ENCODE data around the gene STMN3.
A peak's percentile ranks its signal among the peaks of the same experiment; 100 is the strongest.

STMN3 gene

GRCh38 chr20:63653041-63653973 lies at the start of gene STMN3:
STMN3 (minus strand) TSS chr20:63653424; CDS start chr20:63653345, 79 bp downstream.
- Histone ChIP-seq H3K79me2 (ENCODE audit: insufficient read depth, low read depth) (no peaks in the 10 kb centered on the region), H3K36me3 (ENCODE audit: insufficient read depth) (no peaks in the 10 kb centered on the region), H3K4me2 (peak within 1 kb of the TSS; percentile 45; the same call in 1 of the 2 replicates), H3K9ac (no peak within 1 kb of the TSS), H2AFZ (ENCODE audit: low read depth) (no peak within 1 kb of the TSS), H4K20me1 (ENCODE audit: insufficient read depth) (no peaks in the 10 kb centered on the region), H3K4me1 (ENCODE audit: low read depth, poor library complexity, severe bottlenecking) (no peaks in the 10 kb centered on the region), H3K27ac (no peak within 1 kb of the TSS), H3K27me3 (ENCODE audit: insufficient read depth, low read depth) (peaks cover 62% of the 10 kb centered on the region), H3K4me3 (IDR thresholded peaks at IDR 0.05; ENCODE audit: insufficient read depth, low read depth, low read length) (no peak within 1 kb of the TSS)
- TF ChIP-seq, protein P1, sequence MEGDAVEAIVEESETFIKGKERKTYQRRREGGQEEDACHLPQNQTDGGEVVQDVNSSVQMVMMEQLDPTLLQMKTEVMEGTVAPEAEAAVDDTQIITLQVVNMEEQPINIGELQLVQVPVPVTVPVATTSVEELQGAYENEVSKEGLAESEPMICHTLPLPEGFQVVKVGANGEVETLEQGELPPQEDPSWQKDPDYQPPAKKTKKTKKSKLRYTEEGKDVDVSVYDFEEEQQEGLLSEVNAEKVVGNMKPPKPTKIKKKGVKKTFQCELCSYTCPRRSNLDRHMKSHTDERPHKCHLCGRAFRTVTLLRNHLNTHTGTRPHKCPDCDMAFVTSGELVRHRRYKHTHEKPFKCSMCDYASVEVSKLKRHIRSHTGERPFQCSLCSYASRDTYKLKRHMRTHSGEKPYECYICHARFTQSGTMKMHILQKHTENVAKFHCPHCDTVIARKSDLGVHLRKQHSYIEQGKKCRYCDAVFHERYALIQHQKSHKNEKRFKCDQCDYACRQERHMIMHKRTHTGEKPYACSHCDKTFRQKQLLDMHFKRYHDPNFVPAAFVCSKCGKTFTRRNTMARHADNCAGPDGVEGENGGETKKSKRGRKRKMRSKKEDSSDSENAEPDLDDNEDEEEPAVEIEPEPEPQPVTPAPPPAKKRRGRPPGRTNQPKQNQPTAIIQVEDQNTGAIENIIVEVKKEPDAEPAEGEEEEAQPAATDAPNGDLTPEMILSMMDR (conservative IDR thresholded peaks at IDR 0.05; ENCODE audit: low read depth, low read length): no peak

DNA sequence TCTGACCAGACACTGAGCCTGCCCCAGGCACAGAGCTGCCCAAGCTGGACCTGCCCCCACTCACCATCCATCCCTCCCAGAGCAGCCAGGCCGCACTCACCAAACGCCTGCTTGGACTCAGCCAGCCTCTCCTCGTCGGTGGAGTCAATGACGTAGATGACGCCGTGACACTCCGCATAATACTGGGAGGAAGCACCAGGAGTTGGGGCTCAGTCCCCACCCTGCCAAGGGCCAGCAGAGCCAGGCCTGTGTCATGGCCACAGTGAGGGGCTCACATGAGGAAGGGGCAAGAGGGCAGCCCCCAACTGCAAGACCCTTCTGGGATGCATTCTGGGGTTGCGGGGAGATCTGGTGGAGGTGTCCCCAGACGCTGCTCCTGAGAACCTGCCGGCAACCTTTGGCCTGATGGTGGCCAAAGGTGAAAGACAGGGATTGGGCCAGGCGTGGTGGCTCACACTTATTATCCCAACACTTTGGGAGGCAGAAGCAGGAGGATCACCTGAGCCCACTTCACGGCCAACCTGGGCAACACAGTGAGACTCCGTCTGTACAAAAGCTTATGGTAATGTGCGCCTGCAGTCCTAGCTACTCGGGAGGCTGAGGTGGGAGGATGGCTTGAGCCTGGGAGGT lies 48.9 kb upstream of the STMN3 start:
- no peak overlapping the region for H3K9ac ChIP-seq
- H3K36me3 ChIP-seq (ENCODE audit: insufficient read depth): no peaks in the 10 kb centered on the region
- no peak overlapping the region for H3K4me3 ChIP-seq (IDR thresholded peaks at IDR 0.05; ENCODE audit: insufficient read depth, low read depth, low read length)
- no peaks in the 10 kb centered on the region for H3K27me3 ChIP-seq (ENCODE audit: insufficient read depth, low read depth)
- no peak overlapping the region for H3K27ac ChIP-seq
- 0 out of 2 replicates have a peak, but pooled peaks cover 3% of the 10 kb centered on the region for H4K20me1 ChIP-seq (ENCODE audit: insufficient read depth)
- peaks cover 17% of the 10 kb centered on the region; the same call in 1 of the 2 replicates for H3K79me2 ChIP-seq (ENCODE audit: insufficient read depth, low read depth)
- H3K4me1 ChIP-seq (ENCODE audit: low read depth, poor library complexity, severe bottlenecking): peaks cover 12% of the 10 kb centered on the region
- no peak overlapping the region for H2AFZ ChIP-seq (ENCODE audit: low read depth)
- TF ChIP-seq, protein P1 (conservative IDR thresholded peaks at IDR 0.05; ENCODE audit: low read depth, low read length): no peak
- H3K4me2 ChIP-seq: no peak overlapping the region

DNA sequence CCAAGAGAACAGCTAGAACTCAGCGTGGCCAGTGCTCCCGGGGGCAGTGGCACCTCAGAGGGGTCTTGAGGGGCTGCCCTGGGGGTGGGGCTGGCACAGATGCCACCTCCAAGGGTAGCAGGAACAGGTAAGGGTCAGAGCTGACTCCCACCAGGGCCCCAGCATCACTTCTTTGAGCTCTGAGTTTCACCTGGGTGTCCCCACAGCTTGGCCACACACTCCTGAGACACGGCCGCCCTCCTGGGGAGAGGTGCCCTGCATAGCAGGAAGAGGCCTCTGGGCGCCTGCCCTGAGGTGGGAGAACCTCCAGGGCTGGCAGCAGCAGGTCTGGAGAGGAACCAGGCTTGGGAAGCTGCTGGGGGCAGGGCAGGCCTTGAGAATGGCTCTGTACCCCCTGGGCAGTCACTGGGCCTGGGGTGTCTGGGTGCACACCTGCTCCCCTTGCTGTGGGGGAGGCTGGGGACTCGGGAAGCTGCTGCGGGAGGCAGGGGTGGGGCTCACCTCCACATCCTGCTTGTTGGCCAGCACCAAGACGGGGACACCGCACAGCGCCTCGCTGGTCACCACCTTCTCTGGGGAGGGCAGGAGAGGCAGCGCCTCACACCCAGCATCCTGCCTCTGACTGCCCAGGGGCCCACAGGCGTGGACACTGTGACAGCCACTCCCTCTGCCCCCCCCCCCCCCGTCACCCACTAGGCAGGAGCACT lies 48.3 kb upstream of the STMN3 start:
- 0 out of 2 replicates have a peak, but pooled peaks cover 2% of the 10 kb centered on the region for H4K20me1 ChIP-seq (ENCODE audit: insufficient read depth)
- no peaks in the 10 kb centered on the region for H3K27me3 ChIP-seq (ENCODE audit: insufficient read depth, low read depth)
- peaks cover 11% of the 10 kb centered on the region; the same call in 1 of the 2 replicates for H3K79me2 ChIP-seq (ENCODE audit: insufficient read depth, low read depth)
- peaks cover 10% of the 10 kb centered on the region for H3K4me1 ChIP-seq (ENCODE audit: low read depth, poor library complexity, severe bottlenecking)
- TF ChIP-seq, protein P1 (conservative IDR thresholded peaks at IDR 0.05; ENCODE audit: low read depth, low read length): no peak
- H2AFZ ChIP-seq (ENCODE audit: low read depth): no peak overlapping the region
- no peak overlapping the region for H3K4me2 ChIP-seq
- no peak overlapping the region for H3K4me3 ChIP-seq (IDR thresholded peaks at IDR 0.05; ENCODE audit: insufficient read depth, low read depth, low read length)
- H3K9ac ChIP-seq: no peak overlapping the region
- no peaks in the 10 kb centered on the region for H3K36me3 ChIP-seq (ENCODE audit: insufficient read depth)
- H3K27ac ChIP-seq: no peak overlapping the region

DNA sequence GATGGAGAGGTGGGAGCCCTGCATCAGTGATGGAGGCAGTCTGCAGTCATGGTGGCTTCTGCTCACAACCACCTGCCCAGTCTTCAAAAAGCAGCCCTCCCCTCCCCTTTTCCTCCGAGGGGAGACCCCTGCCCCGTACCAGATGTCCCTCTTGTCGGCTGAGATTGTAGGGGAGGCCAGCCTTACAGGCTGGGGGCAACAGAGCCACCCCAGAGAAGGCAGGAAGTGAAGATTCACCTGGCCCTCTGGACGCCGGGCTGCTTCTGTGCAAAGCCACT lies 47.8 kb upstream of the STMN3 start:
- Histone ChIP-seq H3K27me3 (ENCODE audit: insufficient read depth, low read depth) (no peaks in the 10 kb centered on the region), H3K36me3 (ENCODE audit: insufficient read depth) (no peaks in the 10 kb centered on the region), H3K4me2 (no peak overlapping the region), H3K27ac (no peak overlapping the region), H3K4me1 (ENCODE audit: low read depth, poor library complexity, severe bottlenecking) (peaks cover 5% of the 10 kb centered on the region), H3K79me2 (ENCODE audit: insufficient read depth, low read depth) (peaks cover 7% of the 10 kb centered on the region; the same call in 1 of the 2 replicates), H3K9ac (no peak overlapping the region), H4K20me1 (ENCODE audit: insufficient read depth) (no peaks in the 10 kb centered on the region), H3K4me3 (IDR thresholded peaks at IDR 0.05; ENCODE audit: insufficient read depth, low read depth, low read length) (no peak overlapping the region), H2AFZ (ENCODE audit: low read depth) (no peak overlapping the region)
- TF ChIP-seq, protein P1 (conservative IDR thresholded peaks at IDR 0.05; ENCODE audit: low read depth, low read length): no peak
